Erythroblast (primary cell): ENCODE results near the gene GRAPL.
"Not testable (repeated sequence)": the region's sequence is repeated elsewhere in the genome, so short reads cannot be mapped to it uniquely, and the experiment has no call there.

ENCODE experiments used
- DNase-seq, 2 experiments: peaks; one replicate each; lab custom pipeline; 2025; lab: John Stamatoyannopoulos, UW

GRAPL gene

GRCh38 chr17:19136605-19137004 lies 9.2 kb downstream of the GRAPL start:
- DNase-seq, result not testable (repeated sequence)

- not testable (repeated sequence) for DNase-seq
Measured at GRCh38 chr17:19137959-19138358, 10.6 kb downstream of the GRAPL start.

DNA sequence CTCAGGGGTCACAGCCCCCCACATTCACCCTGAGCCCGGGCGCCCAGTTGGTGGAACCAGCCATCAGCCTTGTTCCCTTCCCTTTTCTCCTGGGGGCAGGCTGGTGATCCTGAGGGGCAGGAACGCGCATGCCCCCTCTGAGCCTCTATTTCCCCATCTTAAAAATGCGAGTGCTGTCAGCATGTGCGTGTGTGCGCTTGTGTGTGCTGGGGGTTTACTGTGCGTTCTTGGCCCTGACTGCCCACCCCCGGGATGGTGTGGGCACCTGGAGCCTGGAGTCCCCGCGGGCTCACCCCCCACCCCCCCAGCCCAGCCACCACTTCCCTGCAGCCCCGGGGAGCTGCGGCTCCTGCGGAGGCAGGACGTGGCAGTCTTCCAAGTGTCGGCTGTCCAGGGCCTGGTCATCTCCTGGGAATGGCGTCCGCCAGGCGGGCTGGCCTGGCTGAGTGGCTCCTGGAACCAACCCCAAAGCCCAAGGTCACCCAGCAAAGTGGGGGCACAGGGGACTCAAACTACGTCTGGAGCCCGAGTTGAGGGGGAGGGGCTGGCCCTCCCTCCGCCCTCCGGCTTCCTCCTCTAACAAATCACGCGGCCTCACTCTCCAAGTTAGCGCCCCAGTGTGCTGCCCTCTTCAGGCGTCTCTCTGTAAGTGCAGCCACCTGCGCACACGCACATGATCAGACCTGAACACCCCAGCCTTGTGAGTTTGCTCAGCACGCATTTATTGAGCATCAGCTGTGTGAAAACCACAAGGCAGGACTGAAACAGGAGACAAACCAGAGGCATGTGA lies 14.2 kb downstream of the GRAPL start:
- not testable (repeated sequence) for DNase-seq

GRCh38 chr17:19142419-19142818 lies 15.0 kb downstream of the GRAPL start:
- not testable (repeated sequence) for DNase-seq

DNA sequence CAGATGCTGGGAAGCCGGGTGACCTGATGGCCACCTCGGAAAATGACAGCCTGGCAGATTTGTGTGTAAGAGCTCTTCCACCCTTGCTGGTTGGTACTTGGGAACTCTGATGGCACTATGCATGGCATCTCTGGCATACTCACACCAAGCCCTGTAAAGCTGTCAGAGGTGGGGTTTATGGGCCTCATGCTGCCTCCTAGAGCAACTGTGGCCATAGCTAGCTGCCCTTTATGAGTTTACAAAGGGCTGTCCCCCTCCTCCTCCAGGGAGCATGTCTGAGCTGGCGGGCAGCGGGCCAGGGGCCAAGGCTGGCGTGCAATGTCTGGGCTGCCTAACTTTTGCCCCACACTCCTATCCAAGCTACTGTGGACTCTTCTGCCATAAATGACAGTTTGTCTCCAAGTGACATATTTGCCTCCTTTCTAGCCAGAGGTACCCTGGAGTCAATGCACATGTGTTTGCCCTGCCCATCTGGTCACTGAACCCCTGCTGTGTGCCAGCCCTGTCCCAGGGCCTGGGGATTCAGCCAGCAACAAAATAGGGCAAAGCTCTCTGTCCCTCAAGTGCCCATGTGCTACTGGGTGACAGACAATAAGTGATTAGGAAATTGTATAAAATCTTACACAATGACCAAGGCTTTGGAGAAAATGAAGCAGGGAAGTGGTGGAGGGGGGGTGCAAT lies 15.8 kb downstream of the GRAPL start:
- not testable (repeated sequence) for DNase-seq

GRCh38 chr17:19144373-19144772 lies 17.0 kb downstream of the GRAPL start:
- not testable (repeated sequence) for DNase-seq

GRCh38 chr17:19145471-19145870 lies 18.1 kb downstream of the GRAPL start:
- not testable (repeated sequence) for DNase-seq

- not testable (repeated sequence) for DNase-seq
Measured at GRCh38 chr17:19150678-19151615, 23.6 kb downstream of the GRAPL start.

DNA sequence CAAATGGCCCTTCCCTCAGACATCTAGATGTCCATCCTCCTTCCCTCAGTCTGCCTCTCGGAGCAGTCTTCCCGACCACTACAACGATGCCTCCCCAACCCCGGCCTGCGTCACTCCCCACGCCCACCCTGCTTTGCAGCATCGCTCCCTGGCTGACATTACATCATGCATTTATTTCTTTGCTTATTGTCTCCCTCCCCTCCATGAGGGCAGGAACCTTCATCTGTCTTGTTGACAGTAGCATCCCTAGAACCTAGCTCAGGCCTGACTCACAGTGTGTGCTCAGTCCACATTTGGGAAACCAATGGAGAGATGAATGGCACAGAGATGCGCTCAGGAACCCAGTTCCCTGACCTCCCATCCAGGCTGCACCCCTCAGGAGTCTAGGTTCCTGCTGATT lies 30.2 kb downstream of the GRAPL start:
- not testable (repeated sequence) for DNase-seq

DNA sequence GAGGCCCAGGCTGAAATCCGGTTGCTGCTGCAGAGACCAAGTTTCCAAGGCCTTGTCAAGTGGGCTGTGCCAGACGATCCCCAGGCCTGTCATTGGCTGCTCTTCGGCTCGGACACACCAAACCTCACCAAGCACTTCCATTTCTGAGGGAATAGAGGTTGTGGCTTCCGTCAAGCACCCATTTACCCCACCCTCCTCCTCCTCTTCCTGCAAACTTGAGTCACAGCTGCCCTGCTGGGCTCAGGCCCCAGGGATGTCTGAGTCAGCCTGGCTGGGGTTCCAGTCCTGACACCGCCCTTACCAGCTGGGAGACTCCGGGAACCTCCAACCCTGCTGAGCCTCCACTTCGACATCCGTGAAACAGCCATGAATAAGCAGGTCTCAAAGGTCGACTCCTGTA lies 31.1 kb downstream of the GRAPL start:
- DNase-seq, result not testable (repeated sequence)

GRCh38 chr17:19158938-19159337 lies 31.5 kb downstream of the GRAPL start:
- not testable (repeated sequence) for DNase-seq

DNA sequence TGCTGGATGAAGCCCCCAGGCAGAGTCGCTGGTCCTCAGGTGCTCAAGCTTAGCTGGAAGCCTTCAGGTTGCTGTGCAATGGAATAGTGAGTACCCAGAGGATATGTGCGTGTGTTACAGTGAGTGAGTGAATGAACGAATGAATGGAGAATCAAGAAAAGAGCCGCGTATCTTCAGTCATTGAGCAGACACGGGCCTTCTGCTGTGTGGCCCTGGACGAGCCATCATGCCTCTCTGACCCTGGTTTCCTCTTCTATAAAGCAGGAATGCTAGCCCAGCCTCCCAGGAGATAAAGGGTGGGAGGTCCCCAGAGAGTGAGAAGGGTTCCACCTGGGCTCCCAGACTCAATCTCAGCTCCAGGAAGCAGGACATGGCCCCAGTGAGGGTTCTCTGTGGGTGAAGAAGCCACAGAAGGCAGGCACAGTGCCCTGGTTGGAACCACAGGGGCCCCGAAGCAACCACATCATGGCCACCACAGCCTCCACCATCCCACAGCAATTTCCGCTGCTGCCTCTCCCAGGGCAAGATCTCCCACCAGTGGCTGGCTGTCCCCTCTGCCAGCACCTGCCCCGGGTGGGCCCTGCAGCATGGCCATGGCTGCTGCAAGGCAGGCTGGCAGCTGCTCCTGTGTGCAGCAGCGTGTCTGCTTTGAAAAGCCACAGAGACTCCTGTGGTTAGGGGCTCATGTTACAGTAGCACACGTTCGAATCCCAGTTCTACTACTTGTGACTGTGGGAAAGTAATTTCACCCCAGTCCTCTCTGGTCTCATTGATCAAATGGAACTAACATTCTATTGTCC lies 34.1 kb downstream of the GRAPL start:
- not testable (repeated sequence) for DNase-seq

DNA sequence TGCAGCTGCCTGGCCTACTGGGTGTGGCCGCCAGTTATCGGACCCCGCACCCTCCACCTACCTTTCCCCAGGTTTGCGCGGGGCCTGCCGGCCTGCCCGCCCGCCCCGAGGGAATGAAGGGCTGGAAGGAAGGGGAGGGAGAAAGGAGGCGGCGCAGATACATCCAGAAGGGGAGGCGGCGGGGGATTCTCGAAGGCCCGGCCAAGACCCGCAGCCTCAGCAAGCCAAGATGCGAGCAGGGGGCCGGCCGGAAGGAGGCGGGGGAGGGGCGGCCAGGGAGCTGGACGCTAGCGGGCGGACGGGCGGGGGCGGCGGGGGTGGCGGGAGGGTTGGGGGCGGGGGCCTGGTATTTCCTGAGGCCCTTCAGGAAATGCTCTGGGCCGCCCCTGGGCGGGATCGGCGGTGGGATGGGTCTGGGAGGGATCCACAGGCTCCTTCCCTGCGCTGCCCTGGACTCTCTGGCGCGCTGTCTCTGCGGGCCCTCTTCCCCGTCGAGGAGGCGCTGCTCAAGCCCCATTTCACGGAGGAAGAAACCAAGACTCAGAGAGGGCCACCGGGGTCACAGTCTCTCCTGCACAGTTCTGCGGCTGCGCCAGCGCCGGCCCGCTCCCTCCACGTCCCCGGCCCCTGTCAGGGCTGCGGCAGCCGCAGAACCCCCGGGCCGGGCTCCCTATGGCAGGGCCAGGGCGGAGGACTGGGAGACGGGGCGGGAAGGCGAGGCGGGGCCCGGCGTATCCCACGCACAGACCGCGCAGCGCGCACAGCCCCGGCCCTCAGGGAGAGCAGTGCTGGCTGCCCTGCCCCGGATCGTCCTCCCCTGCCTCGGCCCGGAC lies 35.2 kb downstream of the GRAPL start:
- DNase-seq, result not testable (repeated sequence)

DNA sequence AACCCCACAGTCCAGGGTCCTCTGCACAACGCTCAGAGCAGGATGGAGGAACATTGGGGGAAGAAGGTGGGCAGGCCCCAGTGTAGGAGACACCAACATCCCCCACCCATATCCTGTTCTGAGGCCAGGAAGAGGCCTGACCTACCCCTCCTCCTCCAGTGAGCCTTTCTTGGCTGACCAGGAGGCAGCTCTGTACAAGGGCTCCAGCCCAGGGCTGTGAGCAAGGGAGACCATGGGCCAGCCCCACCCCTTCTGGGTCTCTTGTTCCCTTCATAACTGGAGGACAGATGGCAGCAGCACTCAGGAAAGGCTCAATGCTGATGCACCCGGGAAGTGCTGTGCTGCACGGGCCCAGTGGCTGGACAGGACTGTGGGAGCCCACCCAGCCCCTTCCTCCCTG lies 47.0 kb downstream of the GRAPL start:
- DNase-seq, result not testable (repeated sequence)

- not testable (repeated sequence) for DNase-seq
Measured at GRCh38 chr17:19175410-19175809, 48.0 kb downstream of the GRAPL start.

GRCh38 chr17:19181040-19181875 lies 53.9 kb downstream of the GRAPL start:
- DNase-seq, result not testable (repeated sequence)

- not testable (repeated sequence) for DNase-seq
Measured at GRCh38 chr17:19187883-19188869, 60.8 kb downstream of the GRAPL start.
